Gastroesophageal sphincter (tissue), 4 donors: Measurements from ENCODE around the gene MYH2. TPM values are rescaled to one million over a fixed set of nuclear protein-coding genes. Genes with fewer than 3 reads are reported as not detected.

Source experiments
- ATAC-seq: fragments of 150-250 bp; one replicate; pipeline ENCODE4 v1.9.1; 2016; ENCODE audit warnings: mild to moderate bottlenecking, moderate library complexity
- H3K27ac ChIP-seq, 4 donors: fragments of 200-600 bp; sonication (generic) in 3 of 4; 1 replicate in 3 of 4; 2 replicates in 1 of 4; pipeline ENCODE4 v1.5.1; 2016 to 2019
- H3K27me3 ChIP-seq: fragments of 200-600 bp; sonication (generic); one replicate; pipeline ENCODE4 v1.5.1; 2019
- H3K36me3 ChIP-seq, 2 donors: fragments of 200-600 bp; sonication (generic); one replicate each; pipeline ENCODE4 v1.5.1; 2019; ENCODE audit warnings: control low read depth in 1 of 2
- H3K4me1 ChIP-seq, 3 donors: fragments of 200-600 bp; sonication (generic); 1 replicate in 2 of 3; 2 replicates in 1 of 3; pipeline ENCODE4 v1.5.1; 2016 to 2019; ENCODE audit warnings: control low read depth in 2 of 3
- H3K4me3 ChIP-seq, 2 donors: fragments of 200-600 bp; sonication (generic); one replicate each; pipeline ENCODE4 v1.5.1; 2019; ENCODE audit warnings: mild to moderate bottlenecking in 1 of 2, moderate library complexity in 1 of 2
- H3K9me3 ChIP-seq, 3 donors: fragments of 200-600 bp; sonication (generic); one replicate each; pipeline ENCODE4 v1.5.1; 2017 to 2019; ENCODE audit warnings: control low read depth in 2 of 3
- CTCF ChIP-seq, 4 experiments: fragments of 200-600 bp in 2 of 4; fragments of 450-650 bp in 2 of 4; sonication (generic) in 1 of 4; IDR thresholded peaks; one replicate each; pipeline ENCODE4 v1.5.1; 2017 to 2019; ENCODE audit warnings: antibody characterized with exemption in 4 of 4, mild to moderate bottlenecking in 2 of 4, moderate library complexity in 2 of 4
- EP300 ChIP-seq: sonication (generic); formaldehyde crosslinking; IDR thresholded peaks from one replicate; pipeline ENCODE4 v1.6.1; 2017; ENCODE audit warnings: antibody characterized with exemption, mild to moderate bottlenecking
- POLR2A ChIP-seq, 2 donors: fragments of 450-650 bp; IDR thresholded peaks; one replicate each; pipeline ENCODE4 v1.6.1; 2017; ENCODE audit warnings: antibody characterized with exemption in 2 of 2, mild to moderate bottlenecking in 2 of 2, moderate library complexity in 1 of 2
- POLR2AphosphoS5 ChIP-seq: sonication (generic); formaldehyde crosslinking; IDR thresholded peaks from one replicate; pipeline ENCODE4 v1.6.1; 2017; ENCODE audit warnings: antibody characterized with exemption
- WGBS, 2 donors: methylation state at CpG; one replicate each; pipeline ENCODE4 v1.1.5; 2018; ENCODE audit warnings: low coverage in 1 of 2; 5-methylcytosine and 5-hydroxymethylcytosine counted together
- total RNA-seq, 4 donors: library from RNA; depleted of rRNA; stranded (reverse); fragments of >200 nt; gene quantifications; one replicate each; pipeline ENCODE4 v1.1.0, GENCODE V29; 2016

MYH2 gene
- total RNA-seq, 4 donors from 2014 or later, result 1.0 to 2.8 TPM; not detected in 2

DNA sequence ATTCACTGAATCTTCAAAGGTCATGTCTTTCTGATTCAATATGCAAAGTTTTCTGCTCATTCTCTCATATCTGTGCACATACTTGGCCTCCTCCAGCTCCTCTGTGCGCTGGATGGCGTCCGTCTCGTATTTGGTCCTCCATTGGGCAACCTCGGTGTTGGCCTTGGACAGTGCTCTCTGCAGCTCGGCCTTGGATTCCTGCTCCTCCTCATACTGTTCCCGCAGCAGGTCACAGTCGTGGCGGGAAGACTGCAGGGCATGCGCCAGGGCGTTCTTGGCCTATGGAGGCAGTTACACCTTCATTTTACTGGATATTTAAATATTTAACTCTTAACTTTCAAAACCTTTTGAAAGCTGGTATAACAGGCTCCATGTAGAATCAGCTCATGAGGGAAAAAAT is 22.9 kb downstream of the MYH2 start:
- no peak overlapping the region for H3K27ac ChIP-seq
- H3K27me3 ChIP-seq, result no peaks in the 10 kb centered on the region
- WGBS, 2 donors, result 90 to 92% methylated on average over 10 to 11 of the region's 11 CpGs
- TF ChIP-seq POLR2AphosphoS5 (no peak), EP300 (no peak), CTCF (IDR thresholded peaks at IDR 0.05) (no peak), POLR2A (IDR thresholded peaks at IDR 0.05) (no peak)
- H3K36me3 ChIP-seq, result no peaks in the 10 kb centered on the region
- H3K4me3 ChIP-seq, result no peak overlapping the region
- H3K4me1 ChIP-seq, result no peaks in the 10 kb centered on the region
- no peaks in the 10 kb centered on the region for H3K9me3 ChIP-seq
- ATAC-seq, result no peak

DNA sequence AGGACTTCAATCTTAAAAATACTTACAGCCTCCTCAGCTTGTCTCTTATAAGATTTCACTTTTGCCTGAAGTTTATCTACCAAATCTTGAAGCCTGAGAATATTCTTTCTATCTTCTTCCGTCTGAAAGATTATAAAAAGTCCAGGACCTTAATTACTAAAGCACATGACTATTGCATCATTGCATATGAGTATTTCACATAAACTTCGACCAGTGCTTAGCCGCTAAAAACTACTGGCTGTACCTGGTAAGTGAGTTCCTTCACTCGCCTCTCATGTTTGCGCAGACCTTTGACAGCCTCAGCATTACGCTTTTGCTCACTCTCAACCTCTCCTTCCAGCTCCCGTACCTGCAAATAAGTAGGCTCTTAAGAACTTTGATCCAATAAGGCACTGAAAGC is 26.4 kb downstream of the MYH2 start:
- H3K4me1 ChIP-seq, result no peaks in the 10 kb centered on the region
- H3K36me3 ChIP-seq, result no peaks in the 10 kb centered on the region
- 86 to 87% methylated on average over 7 of the region's 7 CpGs for whole genome bisulfite sequencing, 2 donors
- TF ChIP-seq POLR2A (IDR thresholded peaks at IDR 0.05), result no peak
- no peak for TF ChIP-seq CTCF (IDR thresholded peaks at IDR 0.05)
- no peak for TF ChIP-seq EP300
- TF ChIP-seq POLR2AphosphoS5, result no peak
- H3K27me3 ChIP-seq, result no peaks in the 10 kb centered on the region
- H3K9me3 ChIP-seq, result no peaks in the 10 kb centered on the region
- no peak for ATAC-seq
- no peak overlapping the region for H3K27ac ChIP-seq
- no peak overlapping the region for H3K4me3 ChIP-seq

GRCh38 chr17:10521949-10522348 is 27.5 kb downstream of the MYH2 start:
- Histone ChIP-seq H3K4me3 (no peak overlapping the region), H3K36me3 (no peaks in the 10 kb centered on the region), H3K9me3 (no peaks in the 10 kb centered on the region), H3K27ac (no peak overlapping the region), H3K4me1 (no peaks in the 10 kb centered on the region), H3K27me3 (no peaks in the 10 kb centered on the region)
- ATAC-seq, result no peak
- no peak for TF ChIP-seq EP300
- TF ChIP-seq CTCF (IDR thresholded peaks at IDR 0.05), result no peak
- TF ChIP-seq POLR2AphosphoS5, result no peak
- no peak for TF ChIP-seq POLR2A (IDR thresholded peaks at IDR 0.05)

GRCh38 chr17:10518271-10519037 is 31.0 kb downstream of the MYH2 start, which contains the start of gene MYH1:
Gene MYH1 (minus strand): TSS chr17:10518542. CDS start chr17:10516642, 1,900 bp downstream.
- H3K27me3 ChIP-seq, result no peaks in the 10 kb centered on the region
- 76 to 77% methylated on average over 10 to 11 of the region's 11 CpGs for WGBS, 2 donors

More at GRCh38 chr17:10518271-10519037, 31.0 kb downstream of the MYH2 start, which contains the start of gene MYH1:
- no peak for TF ChIP-seq EP300
- no peak for TF ChIP-seq POLR2A (IDR thresholded peaks at IDR 0.05)
- TF ChIP-seq POLR2AphosphoS5, result no peak
- no peak for TF ChIP-seq CTCF (IDR thresholded peaks at IDR 0.05)
- Histone ChIP-seq H3K36me3 (no peaks in the 10 kb centered on the region), H3K9me3 (no peaks in the 10 kb centered on the region), H3K27ac (no peak within 1 kb of the TSS), H3K4me1 (no peaks in the 10 kb centered on the region), H3K4me3 (no peak within 1 kb of the TSS)
- ATAC-seq, result no peak
